HG03039 (cell line): ENCODE data around the gene TNNC1.

ENCODE experiments used
- ATAC-seq: cut with Tn5 transposase; IDR thresholded peaks from one replicate; pipeline ENCODE4 v1.9.1; 2021; ENCODE audit warnings: mild to moderate bottlenecking, moderate library complexity; ENCODE audit not compliant: unreplicated experiment

TNNC1 gene

GRCh38 chr3:52453496-52454249, at the start of gene TNNC1:
Gene TNNC1 (minus strand): TSS chr3:52454041. CDS start chr3:52454015, 26 bp downstream.
- no peak for ATAC-seq

GRCh38 chr3:52502808-52503350, 49.0 kb upstream of the TNNC1 start:
- ATAC-seq = no peak

DNA sequence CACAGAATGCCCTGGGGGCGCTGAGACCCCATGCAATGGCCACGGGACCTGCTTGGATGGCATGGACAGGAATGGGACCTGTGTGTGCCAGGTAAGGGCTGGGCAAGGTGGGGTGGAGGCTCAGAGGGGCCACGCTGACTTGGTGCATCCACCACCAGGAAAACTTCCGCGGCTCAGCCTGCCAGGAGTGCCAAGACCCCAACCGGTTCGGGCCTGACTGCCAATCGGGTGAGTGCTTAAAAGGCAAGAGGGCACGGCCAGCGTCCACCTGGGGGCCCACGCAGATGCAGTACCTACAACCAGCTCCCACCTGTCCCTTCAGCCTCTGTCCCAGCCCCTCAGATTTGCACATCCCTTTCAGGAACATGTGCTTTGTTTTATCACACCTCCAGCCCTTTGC, 48.2 kb upstream of the TNNC1 start:
- ATAC-seq = no peak

GRCh38 chr3:52501046-52501445, 47.2 kb upstream of the TNNC1 start:
- no peak for ATAC-seq

- ATAC-seq = no peak
Observed at GRCh38 chr3:52498137-52499054, 44.6 kb upstream of the TNNC1 start.

GRCh38 chr3:52495777-52496602, 42.1 kb upstream of the TNNC1 start:
- ATAC-seq = no peak

DNA sequence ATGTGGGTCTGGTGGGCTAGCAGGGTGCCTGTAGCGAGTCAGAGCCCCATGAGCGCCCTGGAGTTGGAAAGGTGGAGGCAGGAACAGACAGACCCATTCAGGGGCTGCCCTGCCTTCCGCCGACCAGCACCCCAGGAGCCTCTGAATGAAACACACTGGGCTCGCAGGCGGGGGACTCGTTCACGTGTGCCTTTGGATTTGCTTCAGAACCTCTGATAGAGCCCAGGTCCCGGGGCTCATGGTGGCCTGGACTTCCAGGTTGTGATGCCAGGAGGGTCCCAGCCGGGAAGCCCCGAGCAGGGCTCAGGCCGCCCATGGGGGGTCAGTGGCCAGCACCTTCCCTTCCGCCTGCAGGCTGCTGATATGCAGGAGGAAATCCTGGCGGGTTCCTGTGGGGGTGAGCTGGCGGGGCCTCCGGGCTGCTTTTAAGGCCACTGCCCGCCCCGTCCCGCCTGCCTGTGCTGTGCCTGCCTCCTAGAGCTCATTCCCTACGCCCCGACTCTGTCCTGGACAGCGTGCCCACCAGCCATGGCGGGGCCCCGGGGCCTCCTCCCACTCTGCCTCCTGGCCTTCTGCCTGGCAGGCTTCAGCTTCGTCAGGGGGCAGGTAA, 41.1 kb upstream of the TNNC1 start, which contains the start of gene STAB1:
STAB1 (plus strand) TSS at position 453 of the 610 bp plus-strand sequence; CDS start at position 529, 76 bp downstream.
- ATAC-seq = no peak

- ATAC-seq = no peak
Observed at GRCh38 chr3:52494445-52494844, 40.6 kb upstream of the TNNC1 start.

DNA sequence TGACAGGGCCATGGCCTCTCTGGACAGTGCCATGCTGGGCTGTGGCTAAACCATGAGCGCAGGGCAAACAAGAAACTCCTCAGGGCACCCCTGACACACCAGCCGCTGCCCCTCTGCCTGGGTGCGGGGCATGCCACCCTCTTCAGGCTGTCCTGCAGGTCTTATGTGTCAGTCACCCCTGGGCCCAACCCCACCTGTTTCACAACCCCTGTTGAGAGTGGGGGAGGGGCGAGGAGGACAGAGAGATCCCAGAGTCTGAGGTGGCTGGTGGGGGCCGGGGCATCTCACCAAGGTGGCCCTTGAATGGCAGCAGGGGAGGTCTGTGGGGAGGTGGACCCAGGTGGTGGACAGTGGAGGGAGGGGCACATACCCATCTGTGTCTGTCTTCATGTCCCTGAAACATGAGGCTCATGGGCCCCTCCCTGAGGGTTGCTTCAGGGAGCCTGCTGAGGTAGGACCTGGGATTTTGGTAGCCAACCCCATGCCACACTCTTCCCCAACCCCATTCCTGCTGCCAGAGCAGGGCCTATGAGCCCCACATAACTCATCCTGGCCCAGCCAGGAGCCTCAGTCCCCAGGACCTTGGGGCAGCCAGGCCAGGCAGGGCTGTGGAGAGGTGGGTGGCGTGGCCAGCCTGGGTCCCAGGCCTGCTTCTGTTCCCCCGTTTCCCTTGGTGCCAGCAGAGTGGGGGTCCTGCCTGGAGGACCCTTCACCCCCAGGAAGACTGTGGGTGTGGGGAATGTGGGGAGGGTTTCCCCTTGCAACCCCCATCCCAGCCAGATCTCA, 39.6 kb upstream of the TNNC1 start:
- ATAC-seq = no peak

DNA sequence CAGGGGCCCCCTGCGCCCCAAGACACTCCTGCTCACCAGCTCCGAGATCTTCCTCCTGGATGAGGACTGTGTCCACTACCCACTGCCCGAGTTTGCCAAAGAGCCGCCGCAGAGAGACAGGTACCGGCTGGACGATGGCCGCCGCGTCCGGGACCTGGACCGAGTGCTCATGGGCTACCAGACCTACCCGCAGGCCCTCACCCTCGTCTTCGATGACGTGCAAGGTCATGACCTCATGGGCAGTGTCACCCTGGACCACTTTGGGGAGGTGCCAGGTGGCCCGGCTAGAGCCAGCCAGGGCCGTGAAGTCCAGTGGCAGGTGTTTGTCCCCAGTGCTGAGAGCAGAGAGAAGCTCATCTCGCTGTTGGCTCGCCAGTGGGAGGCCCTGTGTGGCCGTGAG, 38.2 kb upstream of the TNNC1 start:
- no peak for ATAC-seq

- ATAC-seq = no peak
Observed at GRCh38 chr3:52490939-52491526, 37.2 kb upstream of the TNNC1 start.

GRCh38 chr3:52490035-52490938, 36.4 kb upstream of the TNNC1 start:
- no peak for ATAC-seq

DNA sequence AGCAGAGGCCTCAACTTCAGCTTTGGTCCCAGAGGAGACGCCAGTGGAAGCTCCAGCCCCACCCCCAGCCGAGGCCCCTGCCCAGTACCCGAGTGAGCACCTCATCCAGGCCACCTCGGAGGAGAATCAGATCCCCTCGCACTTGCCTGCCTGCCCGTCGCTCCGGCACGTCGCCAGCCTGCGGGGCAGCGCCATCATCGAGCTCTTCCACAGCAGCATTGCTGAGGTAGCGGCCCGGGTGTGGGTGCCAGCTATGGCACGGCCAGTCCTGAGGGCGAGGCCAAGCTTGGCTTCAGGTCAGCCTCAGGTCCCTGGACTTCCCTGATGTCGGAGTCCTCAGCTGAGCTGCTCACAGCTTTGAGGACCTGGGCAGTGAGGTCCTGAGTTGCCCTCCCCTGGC, 35.6 kb upstream of the TNNC1 start:
- ATAC-seq = no peak

GRCh38 chr3:52488746-52489145, 34.9 kb upstream of the TNNC1 start:
- ATAC-seq = no peak

DNA sequence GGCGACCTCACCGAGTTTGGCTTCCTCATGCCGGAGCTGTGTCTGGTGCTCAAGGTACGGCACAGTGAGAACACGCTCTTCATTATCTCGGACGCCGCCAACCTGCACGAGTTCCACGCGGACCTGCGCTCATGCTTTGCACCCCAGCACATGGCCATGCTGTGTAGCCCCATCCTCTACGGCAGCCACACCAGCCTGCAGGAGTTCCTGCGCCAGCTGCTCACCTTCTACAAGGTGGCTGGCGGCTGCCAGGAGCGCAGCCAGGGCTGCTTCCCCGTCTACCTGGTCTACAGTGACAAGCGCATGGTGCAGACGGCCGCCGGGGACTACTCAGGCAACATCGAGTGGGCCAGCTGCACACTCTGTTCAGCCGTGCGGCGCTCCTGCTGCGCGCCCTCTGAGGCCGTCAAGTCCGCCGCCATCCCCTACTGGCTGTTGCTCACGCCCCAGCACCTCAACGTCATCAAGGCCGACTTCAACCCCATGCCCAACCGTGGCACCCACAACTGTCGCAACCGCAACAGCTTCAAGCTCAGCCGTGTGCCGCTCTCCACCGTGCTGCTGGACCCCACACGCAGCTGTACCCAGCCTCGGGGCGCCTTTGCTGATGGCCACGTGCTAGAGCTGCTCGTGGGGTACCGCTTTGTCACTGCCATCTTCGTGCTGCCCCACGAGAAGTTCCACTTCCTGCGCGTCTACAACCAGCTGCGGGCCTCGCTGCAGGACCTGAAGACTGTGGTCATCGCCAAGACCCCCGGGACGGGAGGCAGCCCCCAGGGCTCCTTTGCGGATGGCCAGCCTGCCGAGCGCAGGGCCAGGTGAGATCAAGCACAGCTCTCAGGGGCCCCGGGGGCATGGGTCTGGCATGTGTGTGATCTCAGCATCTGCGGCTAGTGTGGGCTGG, 34.2 kb upstream of the TNNC1 start:
- ATAC-seq = no peak

GRCh38 chr3:52487050-52487787, 33.4 kb upstream of the TNNC1 start:
- no peak for ATAC-seq
